ENCODE measurements around the gene ETV6. TPM values are rescaled to one million over a fixed set of nuclear protein-coding genes. Genes with fewer than 3 reads are reported as not detected.

ETV6 gene
- total RNA-seq, 1 donor from 2014 or later, result 16.9 TPM

- H3K36me3 ChIP-seq, result peaks cover 31% of the 10 kb centered on the region
- no peak for TF ChIP-seq CTCF (IDR thresholded peaks at IDR 0.05; ENCODE audit: borderline replicate concordance)
- no peak overlapping the region for H3K4me3 ChIP-seq
- intact Hi-C loops (cut with micrococcal nuclease), result loop anchor here (10.0 kb wide), 1 partner anchor 241 kb away; the partner anchor contains the start of gene ETV6
- H3K9me3 ChIP-seq (replicated peaks), result no peaks in the 10 kb centered on the region
- peaks cover 24% of the 10 kb centered on the region for H3K4me1 ChIP-seq
- H3K27ac ChIP-seq (replicated peaks), result peak overlapping the region; percentile 63
- DNase-seq, result no peak
- no peaks in the 10 kb centered on the region for H3K27me3 ChIP-seq (ENCODE audit: low read depth)
These were observed 236.0 kb downstream of the ETV6 start for GRCh38 chr12:11885261-11886038.

- Histone ChIP-seq H3K9me3 (replicated peaks) (no peaks in the 10 kb centered on the region), H3K27me3 (ENCODE audit: low read depth) (no peaks in the 10 kb centered on the region), H3K4me1 (peaks cover 27% of the 10 kb centered on the region), H3K4me3 (no peak overlapping the region), H3K27ac (replicated peaks) (peak overlapping the region; percentile 63), H3K36me3 (peaks cover 38% of the 10 kb centered on the region)
- intact Hi-C loops (cut with micrococcal nuclease), result loop anchor here (10.0 kb wide), 1 partner anchor 242 kb away; the partner anchor contains the start of gene ETV6
- no peak for DNase-seq
- no peak for TF ChIP-seq CTCF (IDR thresholded peaks at IDR 0.05; ENCODE audit: borderline replicate concordance)
These were observed 236.9 kb downstream of the ETV6 start for GRCh38 chr12:11886339-11886738.

- H3K27ac ChIP-seq (replicated peaks), result no peak overlapping the region
- intact Hi-C loops (cut with micrococcal nuclease), result loop anchor here (10.0 kb wide), 1 partner anchor 243 kb away; the partner anchor contains the start of gene ETV6
- H3K4me1 ChIP-seq, result peaks cover 40% of the 10 kb centered on the region
- H3K36me3 ChIP-seq, result peaks cover 45% of the 10 kb centered on the region
- H3K27me3 ChIP-seq (ENCODE audit: low read depth), result no peaks in the 10 kb centered on the region
- H3K9me3 ChIP-seq (replicated peaks), result no peaks in the 10 kb centered on the region
- no peak overlapping the region for H3K4me3 ChIP-seq
- DNase-seq, result no peak
- TF ChIP-seq CTCF (IDR thresholded peaks at IDR 0.05; ENCODE audit: borderline replicate concordance), result no peak
These were observed 238.6 kb downstream of the ETV6 start for GRCh38 chr12:11888029-11888428.

- H3K36me3 ChIP-seq, result peaks cover 44% of the 10 kb centered on the region
- H3K4me1 ChIP-seq, result peaks cover 16% of the 10 kb centered on the region
- no peaks in the 10 kb centered on the region for H3K27me3 ChIP-seq (ENCODE audit: low read depth)
- H3K4me3 ChIP-seq, result no peak overlapping the region
- no peak for TF ChIP-seq CTCF (IDR thresholded peaks at IDR 0.05; ENCODE audit: borderline replicate concordance)
- DNase-seq, result no peak
- intact Hi-C loops (cut with micrococcal nuclease), result no loop called here
- peak overlapping the region; percentile 31 for H3K27ac ChIP-seq (replicated peaks)
- no peaks in the 10 kb centered on the region for H3K9me3 ChIP-seq (replicated peaks)
These were observed 241.9 kb downstream of the ETV6 start for GRCh38 chr12:11891346-11891745.

GRCh38 chr12:11891754-11892386 lies 242.4 kb downstream of the ETV6 start:
- TF ChIP-seq CTCF (IDR thresholded peaks at IDR 0.05; ENCODE audit: borderline replicate concordance), result peak; percentile 54
- peak; percentile 45 for DNase-seq
- H3K27me3 ChIP-seq (ENCODE audit: low read depth), result no peaks in the 10 kb centered on the region
- H3K9me3 ChIP-seq (replicated peaks), result no peaks in the 10 kb centered on the region
- H3K4me1 ChIP-seq, result peaks cover 16% of the 10 kb centered on the region
- H3K4me3 ChIP-seq, result no peak overlapping the region
- H3K27ac ChIP-seq (replicated peaks), result peak overlapping the region; percentile 31
- peaks cover 38% of the 10 kb centered on the region for H3K36me3 ChIP-seq
- intact Hi-C loops (cut with micrococcal nuclease), result no loop called here

All from left ventricle myocardium inferior (tissue), 1 donor.